Lung microvascular endothelial cell (primary cell): ENCODE measurements around the gene KIF4A. TPM values are rescaled to one million over a fixed set of nuclear protein-coding genes. Genes with fewer than 3 reads are reported as not detected.
A peak's percentile ranks its signal among the peaks of the same experiment; 100 is the strongest.
"Not testable (repeated sequence)": the region's sequence is repeated elsewhere in the genome, so short reads cannot be mapped to it uniquely, and the experiment has no call there.

Experiments
- DNase-seq, 2 donors: peaks; one replicate each; pipeline versions ENCODE4 v3.0.0 to v3.0.0-alpha.2; 2010; ENCODE audit warnings: low read depth in 2 of 2
- total RNA-seq: library from RNA; depleted of rRNA; stranded (reverse); fragments of >200 nt; gene quantifications from 2 replicates; pipeline ENCODE4 v1.2.1, GENCODE V29; 2014

The KIF4A gene
- total RNA-seq, 1 donor from 2014 or later = 1.8 TPM

GRCh38 chrX:70280573-70280972 is 9.3 kb upstream of the KIF4A start:
- no peak for DNase-seq

- DNase-seq = no peak
Observed at GRCh38 chrX:70281951-70282350, 8.0 kb upstream of the KIF4A start, which contains the start of gene RAB41. RAB41 (plus strand) TSS chrX:70282172; CDS start chrX:70282218, 46 bp downstream.

GRCh38 chrX:70289168-70289792 is 624 bp upstream of the KIF4A start:
- peak in 1 of 2 donors; percentile 4 for DNase-seq

DNA sequence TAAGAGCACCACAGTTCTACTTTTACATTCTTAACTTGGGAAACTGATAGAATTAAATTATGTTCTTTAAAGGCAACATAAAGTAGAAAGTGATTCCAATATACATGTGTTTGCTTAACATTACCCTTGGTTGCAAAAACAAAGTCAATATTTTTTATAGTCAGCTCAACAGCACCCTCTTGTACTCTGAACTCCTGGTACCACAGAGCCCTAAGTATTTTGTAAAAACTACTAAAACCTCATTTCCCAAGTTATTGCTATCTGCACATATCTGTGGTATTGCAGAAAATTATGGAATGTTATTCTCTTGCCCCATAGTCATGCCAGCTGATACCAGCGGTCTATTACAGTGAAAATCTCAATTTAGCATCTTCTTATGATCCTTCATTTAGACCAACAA is 2.9 kb downstream of the KIF4A start:
- no peak for DNase-seq

- peak in 1 of 2 donors; percentile 18 for DNase-seq
Observed at GRCh38 chrX:70293621-70294020, 3.7 kb downstream of the KIF4A start.

DNA sequence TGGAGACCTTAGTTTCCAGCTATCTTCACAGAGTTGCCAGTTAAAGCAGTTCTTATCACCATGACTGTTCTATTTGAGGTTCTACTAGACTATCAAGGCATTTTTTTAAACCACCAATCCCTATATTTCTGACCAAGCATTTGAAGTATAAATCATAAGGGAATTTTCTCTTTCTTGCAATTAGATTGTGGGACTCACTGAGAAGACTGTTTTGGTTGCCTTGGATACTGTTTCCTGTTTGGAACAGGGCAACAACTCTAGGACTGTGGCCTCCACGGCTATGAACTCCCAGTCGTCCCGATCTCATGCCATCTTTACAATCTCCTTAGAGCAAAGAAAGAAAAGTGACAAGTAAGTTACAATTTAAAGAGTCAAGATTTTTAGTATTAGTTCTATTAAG is 11.8 kb downstream of the KIF4A start:
- DNase-seq = peak; percentile 68 to 85

GRCh38 chrX:70313503-70313902 is 23.6 kb downstream of the KIF4A start:
- peak in 1 of 2 donors; percentile 59 for DNase-seq

DNA sequence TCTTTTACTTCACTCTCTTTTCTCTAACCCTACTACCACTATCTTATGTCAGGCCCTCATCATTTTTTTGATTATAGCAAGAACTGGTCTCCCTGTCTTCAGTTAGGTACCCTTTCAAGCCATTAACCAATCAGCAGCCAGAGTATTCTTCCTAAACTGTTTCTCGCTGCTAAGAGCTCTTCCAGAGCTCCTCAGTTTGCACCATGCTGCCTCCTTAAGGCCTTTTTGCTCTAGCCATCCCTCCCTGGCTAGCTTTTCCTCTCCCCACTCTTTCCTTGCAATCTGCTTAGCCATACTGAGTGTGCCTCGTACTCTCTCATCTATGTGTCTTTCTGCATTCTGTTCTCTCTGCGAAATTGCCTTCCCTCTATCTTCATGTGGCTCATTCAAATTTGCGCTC is 32.9 kb downstream of the KIF4A start:
- no peak for DNase-seq

- DNase-seq = not testable (repeated sequence)
Observed at GRCh38 chrX:70323628-70324027, 33.7 kb downstream of the KIF4A start.

GRCh38 chrX:70324326-70324725 is 34.4 kb downstream of the KIF4A start:
- DNase-seq = no peak

DNA sequence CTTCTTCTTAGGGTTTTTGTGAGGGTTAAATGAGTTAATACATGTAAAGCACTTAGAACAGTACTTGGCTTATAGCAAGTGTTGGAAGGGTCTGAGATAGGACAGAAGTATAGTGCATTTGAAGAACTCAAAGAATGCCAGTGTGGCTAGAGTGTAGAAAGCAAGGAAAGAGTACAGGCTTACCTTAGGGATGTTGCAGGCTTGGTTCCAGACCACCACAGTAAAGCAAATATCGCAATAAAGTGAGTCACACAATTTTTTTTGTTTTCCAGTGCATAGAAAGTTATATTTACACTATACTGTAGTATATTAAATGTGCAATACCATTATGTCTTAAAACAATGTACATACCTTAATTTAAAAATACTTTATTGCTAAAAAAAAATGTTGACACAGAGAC is 41.3 kb downstream of the KIF4A start:
- no peak for DNase-seq

DNA sequence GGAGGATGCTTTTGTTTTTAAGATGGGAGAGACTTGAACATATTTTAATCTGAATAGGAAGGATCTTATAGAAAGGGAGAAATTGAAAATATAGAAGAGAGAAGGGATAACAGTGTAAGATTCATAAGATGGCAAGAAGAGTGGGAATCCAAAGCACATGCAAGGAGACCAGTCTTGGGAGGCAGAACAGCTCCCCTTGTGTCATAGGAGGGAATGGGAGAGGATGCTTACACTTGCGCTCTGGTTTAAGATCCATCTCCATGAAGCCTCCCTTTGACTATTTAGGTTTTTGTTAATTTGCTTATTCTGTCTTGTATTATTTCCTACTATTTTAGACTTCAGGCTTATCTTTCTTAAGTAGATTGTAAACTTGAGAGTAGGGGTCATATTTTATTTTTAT is 42.7 kb downstream of the KIF4A start:
- DNase-seq = no peak

DNA sequence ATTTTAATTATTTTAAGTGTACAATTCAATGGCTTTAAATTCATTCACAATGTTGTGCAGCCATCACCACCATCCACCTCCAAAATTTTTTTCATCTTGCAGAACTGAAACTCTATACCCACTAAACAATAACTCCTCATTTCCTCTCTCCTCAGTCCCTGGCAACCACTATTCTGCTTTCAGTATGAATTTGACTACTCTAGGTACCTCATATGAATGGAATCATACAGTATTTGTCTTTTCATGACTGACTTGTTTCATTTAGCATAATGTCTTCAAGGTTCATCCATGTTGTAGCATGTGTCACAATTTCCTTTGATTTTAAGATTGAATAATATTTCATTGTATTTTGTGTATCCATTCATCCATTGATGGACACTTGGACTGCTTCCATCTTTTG is 46.9 kb downstream of the KIF4A start:
- no peak for DNase-seq

DNA sequence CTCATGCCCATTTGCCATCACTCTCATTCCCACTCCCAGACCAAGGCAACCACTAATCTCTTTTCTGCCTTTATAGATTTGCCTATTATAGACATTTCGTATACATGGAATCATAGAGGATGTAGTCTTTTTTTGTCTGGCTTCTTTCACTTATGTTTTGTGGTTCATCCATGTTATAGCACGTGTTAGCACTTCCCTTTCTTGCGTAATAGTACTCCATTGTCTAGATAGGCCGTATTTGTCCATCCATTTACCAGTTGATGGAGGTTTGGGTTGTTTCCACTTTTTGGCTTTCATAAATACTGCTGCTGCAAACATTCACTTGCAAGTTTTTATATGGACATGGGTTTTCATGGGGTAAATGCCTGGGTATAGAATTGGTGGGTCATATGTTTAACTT is 48.4 kb downstream of the KIF4A start:
- no peak for DNase-seq

- DNase-seq = no peak
Observed at GRCh38 chrX:70343435-70343834, 53.5 kb downstream of the KIF4A start.

DNA sequence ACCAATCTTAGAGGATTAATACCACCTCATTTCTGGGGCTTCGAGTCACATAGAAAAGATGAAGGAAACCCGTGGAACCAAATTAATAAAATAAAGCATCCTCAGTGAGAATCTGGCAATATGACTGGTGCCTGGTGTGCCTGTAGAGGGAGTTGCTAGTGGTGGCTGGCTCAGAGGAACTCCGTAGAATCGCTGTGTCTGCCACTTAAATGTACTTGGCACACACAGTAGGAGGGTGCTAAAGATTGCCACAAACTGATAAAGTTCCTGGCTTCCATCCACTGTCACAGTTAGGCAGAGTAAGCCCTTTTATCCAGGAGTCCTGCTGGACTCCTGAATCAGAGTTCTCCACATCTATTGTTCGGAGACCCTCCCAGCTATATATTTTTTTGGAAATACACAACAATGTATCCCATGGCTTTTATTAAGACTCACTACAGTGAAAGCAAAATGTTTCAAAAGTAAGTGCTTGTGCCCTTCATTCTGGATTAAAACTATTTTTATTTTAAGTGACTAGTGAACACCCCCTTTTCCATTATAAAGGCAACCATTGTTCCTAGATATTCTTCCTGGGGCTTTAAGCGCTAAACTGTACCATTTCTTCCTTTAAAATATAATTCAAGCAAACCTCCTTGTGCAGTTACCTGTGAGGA is 56.6 kb downstream of the KIF4A start:
- no peak for DNase-seq

DNA sequence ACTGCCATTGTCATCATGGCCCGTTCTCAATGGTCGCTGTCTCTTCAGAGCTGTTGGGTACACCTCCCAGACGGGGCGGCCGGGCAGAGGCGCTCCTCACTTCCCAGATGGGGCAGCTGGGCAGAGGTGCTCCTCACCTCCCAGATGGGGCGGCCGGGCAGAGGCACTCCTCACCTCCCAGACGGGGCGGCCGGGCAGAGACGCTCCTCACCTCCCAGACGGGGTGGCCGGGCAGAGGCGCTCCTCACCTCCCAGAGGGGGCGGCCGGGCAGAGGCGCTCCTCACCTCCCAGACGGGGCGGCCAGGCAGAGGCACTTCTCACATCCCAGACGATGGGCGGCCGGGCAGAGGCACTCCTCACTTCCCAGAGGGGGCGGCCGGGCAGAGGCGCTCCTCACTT is 58.9 kb downstream of the KIF4A start:
- not testable (repeated sequence) for DNase-seq

GRCh38 chrX:70349367-70350125 is 59.6 kb downstream of the KIF4A start:
- DNase-seq = not testable (repeated sequence)

DNA sequence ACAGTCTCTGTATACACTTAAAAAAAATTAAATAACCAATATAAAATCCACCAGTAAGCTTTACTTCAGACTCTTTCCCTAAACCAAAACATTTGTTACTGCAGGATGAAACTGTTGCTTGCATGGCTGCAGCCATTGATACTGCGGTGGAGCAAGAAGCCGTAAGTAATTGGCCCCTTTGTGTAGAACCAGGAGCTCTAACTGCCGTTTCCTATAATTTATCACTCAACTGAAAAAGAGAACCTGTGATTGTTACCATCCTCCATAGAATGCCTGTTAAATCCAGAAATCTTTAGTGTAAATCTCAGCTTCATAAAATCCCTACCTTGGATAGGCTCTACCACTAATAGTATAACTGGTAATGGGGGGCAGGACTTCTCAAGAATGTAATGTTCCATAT is 62.6 kb downstream of the KIF4A start:
- no peak for DNase-seq

GRCh38 chrX:70353514-70353913 is 63.6 kb downstream of the KIF4A start:
- peak in 1 of 2 donors; percentile 25 for DNase-seq

GRCh38 chrX:70354716-70355115 is 64.8 kb downstream of the KIF4A start:
- DNase-seq = peak in 1 of 2 donors; percentile 10

DNA sequence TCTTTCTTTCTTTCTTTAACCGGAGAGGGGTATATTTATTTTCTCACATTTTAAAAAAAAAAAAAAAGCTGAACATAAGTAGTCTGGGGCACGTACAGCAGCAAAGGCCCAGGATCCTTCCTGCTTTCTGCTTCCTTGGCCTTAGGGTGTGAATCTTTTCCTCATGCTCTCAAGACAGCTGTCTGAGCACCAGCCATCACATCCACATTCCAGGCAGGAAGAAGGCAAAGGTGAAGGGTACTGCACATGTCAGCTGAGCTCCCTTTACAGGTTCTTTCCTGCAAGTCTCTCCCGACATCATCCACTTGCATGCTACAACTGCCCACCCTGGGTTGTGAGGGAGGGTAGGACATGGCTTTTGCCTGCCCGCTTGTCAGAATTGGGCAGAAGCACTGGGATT is 69.6 kb downstream of the KIF4A start:
- no peak for DNase-seq

DNA sequence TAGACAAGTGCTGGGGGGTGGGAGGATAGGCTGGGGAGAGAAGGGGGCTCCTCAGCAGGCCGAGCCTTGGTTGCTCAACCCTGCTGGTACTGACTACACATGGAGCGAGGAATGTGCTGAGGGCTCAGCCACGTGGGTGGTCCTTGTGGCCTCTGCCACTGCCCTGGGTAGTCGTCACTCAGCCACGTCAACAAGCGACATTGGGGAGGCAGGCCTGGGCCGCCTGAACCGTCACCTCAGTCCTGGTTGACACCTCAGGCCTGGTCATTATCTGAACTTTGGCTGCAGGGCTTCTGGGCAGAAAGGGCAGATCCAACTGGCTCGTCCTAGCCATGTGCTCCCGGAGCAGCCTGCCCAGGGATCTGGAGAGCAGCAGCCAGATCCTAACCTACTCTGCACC is 70.5 kb downstream of the KIF4A start:
- no peak for DNase-seq
